GM12878 (cell line): ENCODE measurements around the gene TMEM235. TPM values are rescaled to one million over a fixed set of nuclear protein-coding genes. Genes with fewer than 3 reads are reported as not detected.

Source experiments
- ATAC-seq: fragments of 200-7000 bp; cut with Tn5 transposase; 3 replicates; pipeline ENCODE4 v1.9.1; 2020; ENCODE audit warnings: mild to moderate bottlenecking, moderate library complexity
- BruUV-seq: library from RNA; stranded (reverse); fragments of 400-500 nt; replicated peaks from 2 replicates; lab custom pipeline; 2021; lab: Mats Ljungman, UMichigan
- CTCF ChIA-PET: fragments of 300-600 bp; sonication (Branson Sonifier 250); formaldehyde crosslinking; extraction: SDS; loops from one replicate; lab custom pipeline; 2021; ENCODE audit warnings: inconsistent platforms; lab: Yijun Ruan, JAX
- POLR2A ChIA-PET: fragments of 350-600 bp; formaldehyde crosslinking; extraction: SDS; loops from one replicate; lab custom pipeline; 2021; ENCODE audit warnings: inconsistent platforms; lab: Charles Lee
- RAD21 ChIA-PET: fragments of 300-600 bp; sonication (Branson Sonifier 250); formaldehyde crosslinking; loops from one replicate; lab custom pipeline; 2023; ENCODE audit warnings: antibody characterized with exemption; ENCODE audit not compliant: unreplicated experiment; lab: Charles Lee
- SMC1A ChIA-PET: fragments of 300-600 bp; sonication (Branson Sonifier 250); formaldehyde crosslinking; loops from one replicate; lab custom pipeline; 2023; ENCODE audit not compliant: unreplicated experiment, uncharacterized antibody; lab: Charles Lee
- DNase-seq: peaks from one replicate; pipeline ENCODE4 v3.0.0-alpha.2; 2011; ENCODE audit warnings: low read depth, low spot score
- FAIRE-seq: peaks from 3 replicates; lab custom pipeline; 2011; peaks lifted over from hg19 to GRCh38; lab: Jason Lieb, UNC
- H2AFZ ChIP-seq: 2 replicates; pipeline ENCODE4 v1.6.0; 2011; ENCODE audit warnings: low read depth, low read length, control low read depth; ENCODE audit not compliant: control insufficient read depth
- H3K27ac ChIP-seq: 2 replicates; pipeline ENCODE4 v1.5.1; 2011; ENCODE audit warnings: control low read depth; ENCODE audit not compliant: control insufficient read depth, insufficient read depth
- H3K27me3 ChIP-seq, 2 experiments: replicated peaks in 1 of 2; 2 replicates each; pipeline versions ENCODE4 v1.6.0 to v1.6.1; 2011; ENCODE audit warnings: low read length in 1 of 2; ENCODE audit not compliant: control insufficient read depth in 2 of 2, insufficient read depth in 2 of 2
- H3K36me3 ChIP-seq, 2 experiments: 2 replicates each; pipeline ENCODE4 v1.5.1; 2011; ENCODE audit warnings: low read length in 1 of 2; ENCODE audit not compliant: control insufficient read depth in 2 of 2, insufficient read depth in 2 of 2
- H3K4me1 ChIP-seq: 2 replicates; pipeline ENCODE4 v1.6.1; 2011; ENCODE audit warnings: mild to moderate bottlenecking, low read length, moderate library complexity, mixed read lengths; ENCODE audit not compliant: control insufficient read depth, insufficient read depth
- H3K4me2 ChIP-seq: 2 replicates; pipeline ENCODE4 v1.6.0; 2011; ENCODE audit warnings: control low read depth; ENCODE audit not compliant: control insufficient read depth, insufficient read depth
- H3K4me3 ChIP-seq: fragments of 200-600 bp; sonication (generic); 2 replicates; pipeline ENCODE4 v1.5.1; 2016
- H3K79me2 ChIP-seq: 2 replicates; pipeline ENCODE4 v1.6.0; 2011; ENCODE audit warnings: low read length; ENCODE audit not compliant: control insufficient read depth, insufficient read depth
- H3K9ac ChIP-seq: 2 replicates; pipeline ENCODE4 v1.8.0; 2011; ENCODE audit warnings: low read length, control low read depth, mixed read lengths; ENCODE audit not compliant: control insufficient read depth, insufficient read depth
- H3K9me3 ChIP-seq: replicated peaks from 3 replicates; pipeline ENCODE4 v1.5.1; 2011; ENCODE audit warnings: mild to moderate bottlenecking, low read length; ENCODE audit not compliant: control insufficient read depth, insufficient read depth
- H4K20me1 ChIP-seq: 2 replicates; pipeline ENCODE4 v1.6.0; 2011; ENCODE audit not compliant: control insufficient read depth, insufficient read depth
- E2F4 ChIP-seq: IDR thresholded peaks from 2 replicates; pipeline ENCODE4 v1.6.1; 2012; ENCODE audit warnings: low read depth, low read length, improper control_type of control experiment
- MAX ChIP-seq: IDR thresholded peaks from 2 replicates; pipeline ENCODE4 v1.6.1; 2012; ENCODE audit warnings: low read depth, low read length, improper control_type of control experiment
- MEF2B ChIP-seq: fragments of 450-650 bp; IDR thresholded peaks from 2 replicates; pipeline ENCODE4 v1.6.1; 2018; ENCODE audit warnings: mild to moderate bottlenecking, moderate library complexity; ENCODE audit not compliant: partially characterized antibody, poor library complexity, severe bottlenecking
- MTA2 ChIP-seq: fragments of 450-650 bp; IDR thresholded peaks from 2 replicates; pipeline ENCODE4 v1.6.1; 2016; ENCODE audit warnings: low read depth, mild to moderate bottlenecking, moderate library complexity
- MXI1 ChIP-seq: fragments of 150-350 bp; IDR thresholded peaks from 2 replicates; pipeline ENCODE4 v1.6.1; 2011; ENCODE audit warnings: low read depth, mild to moderate bottlenecking, inconsistent platforms, low read length, improper control_type of control experiment
- NR2C1 ChIP-seq: fragments of 450-650 bp; IDR thresholded peaks from 2 replicates; pipeline ENCODE4 v1.6.1; 2017; ENCODE audit warnings: antibody characterized with exemption, mild to moderate bottlenecking, moderate library complexity
- POU2F2 ChIP-seq: IDR thresholded peaks from 3 replicates; pipeline ENCODE4 v1.6.1; 2011; ENCODE audit warnings: low read depth, mild to moderate bottlenecking, low read length, borderline replicate concordance
- RAD21 ChIP-seq: IDR thresholded peaks from 2 replicates; pipeline ENCODE4 v1.6.1; 2011; ENCODE audit warnings: mild to moderate bottlenecking, low read depth, low read length, moderate library complexity; ENCODE audit not compliant: insufficient read depth
- RB1 ChIP-seq: fragments of 450-650 bp; formaldehyde crosslinking; IDR thresholded peaks from 2 replicates; pipeline ENCODE4 v1.6.1; 2017; ENCODE audit warnings: mild to moderate bottlenecking, borderline replicate concordance
- RCOR1 ChIP-seq: conservative IDR thresholded peaks from 2 replicates; pipeline ENCODE4 v1.6.1; 2012; ENCODE audit warnings: low read depth, low read length, improper control_type of control experiment
- SIN3A ChIP-seq: IDR thresholded peaks from 2 replicates; pipeline ENCODE4 v1.6.1; 2012; ENCODE audit warnings: low read depth, low read length, improper control_type of control experiment
- SMARCA5 ChIP-seq: fragments of 450-650 bp; IDR thresholded peaks from 2 replicates; pipeline ENCODE4 v1.6.1; 2017; ENCODE audit warnings: mild to moderate bottlenecking
- SP1 ChIP-seq: IDR thresholded peaks from one replicate; pipeline ENCODE4 v1.6.1; 2011; ENCODE audit warnings: low read depth, low read length
- SREBF2 ChIP-seq: IDR thresholded peaks from 2 replicates; pipeline ENCODE4 v1.6.1; 2012; ENCODE audit warnings: mild to moderate bottlenecking, low read length
- ZNF24 ChIP-seq: fragments of 450-650 bp; IDR thresholded peaks from 2 replicates; pipeline ENCODE4 v1.6.1; 2017; ENCODE audit warnings: antibody characterized with exemption, mild to moderate bottlenecking
- ZNF592 ChIP-seq: fragments of 450-650 bp; IDR thresholded peaks from 2 replicates; pipeline ENCODE4 v1.6.1; 2017; ENCODE audit warnings: mild to moderate bottlenecking, moderate library complexity
- WGBS: methylation state at CpG from one replicate; pipeline ENCODE4 v1.1.6; 2016; ENCODE audit warnings: low lambda C conversion rate; ENCODE audit not compliant: insufficient replicate concordance, insufficient coverage; ENCODE audit errors: missing lambda C conversion rate; 5-methylcytosine and 5-hydroxymethylcytosine counted together
- in situ Hi-C: fragments of 300-500 bp; cut with MboI; formaldehyde crosslinking; loops from 9 replicates; pipeline ENCODE4 v1.14.3; 2018; ENCODE audit warnings: mixed read lengths
- intact Hi-C: fragments of 100-400 bp; cut with micrococcal nuclease; formaldehyde crosslinking; loops from one replicate; pipeline ENCODE4 v1.14.2; 2022; ENCODE audit not compliant: unreplicated experiment
- polyA plus RNA-seq, 11 experiments: library from polyadenylated mRNA; depleted of rRNA in 4 of 11; unstranded in 6 of 11; stranded (reverse) in 5 of 11; fragments of >200 nt; fragmentation: Nextera tagmentation in 4 of 11; fragmentation: Illumina TruSeq in 1 of 11; extraction: Ambion mirVana in 4 of 11; extraction: Trizol in 1 of 11; gene quantifications; 1 replicate in 1 of 11; 2 replicates in 10 of 11; pipeline versions ENCODE4 v1.2.1 to v1.2.3, GENCODE V29; 2011 to 2016; ENCODE audit warnings: inconsistent platforms in 2 of 11, missing spikeins in 2 of 11, low read depth in 1 of 11
- total RNA-seq, 4 experiments: library from RNA; depleted of rRNA in 3 of 4; stranded (reverse); fragments of >200 nt in 3 of 4; fragmentation: Illumina TruSeq in 1 of 4; extraction: Trizol in 1 of 4; gene quantifications; 2 replicates each; pipeline versions ENCODE4 v1.2.1 to v1.2.3, GENCODE V29; 2013 to 2021

TMEM235 gene
- total and polyA plus RNA-seq, 10 of the 15 experiments (the other 5 are each of a cell fraction or from before 2014, with no cell fraction given) = not detected

- in situ Hi-C loops (no loop called here), intact Hi-C loops (loop anchor here (1.0 to 5.0 kb wide), 5 partner anchors 64 to 230 kb away; partner anchors contain the start of genes AFMID and TK1)
- ATAC-seq (peak; percentile 87), DNase-seq (no peak), FAIRE-seq (peak; percentile 84)
- Histone ChIP-seq H3K9ac (no peak overlapping the region), H3K4me3 (no peak overlapping the region), H3K4me1 (peaks cover 29% of the 10 kb centered on the region), H3K9me3 (no peaks in the 10 kb centered on the region), H4K20me1 (no peaks in the 10 kb centered on the region), H3K4me2 (peak overlapping the region; percentile 65), H3K27ac (no peak overlapping the region), H2AFZ (no peak overlapping the region), H3K36me3 (no peaks in the 10 kb centered on the region), H3K27me3 (no peaks in the 10 kb centered on the region; a peak in 1 of 4 replicates), H3K79me2 (no peaks in the 10 kb centered on the region)
- BruUV-seq = no TSS peak
- CTCF ChIA-PET = interaction anchor here (0.5 to 5.9 kb wide), 53 partner anchors 9 to 825 kb away, joined by 3 to 82 read pairs (median 4); partner anchors contain the start of genes AFMID, BIRC5, SOCS3 and TK1
- POLR2A ChIA-PET = interaction anchor here (0.5 to 2.1 kb wide), 6 partner anchors 9 to 232 kb away, joined by 3 to 7 read pairs (median 3); no protein-coding TSS in a partner anchor
- WGBS = 9% methylated on average over 27 of the region's 27 CpGs
- SMC1A ChIA-PET = interaction anchor here (0.6 to 4.1 kb wide), 24 partner anchors 8 to 532 kb away, joined by 3 to 47 read pairs (median 4); partner anchors contain the start of gene BIRC5
- RAD21 ChIA-PET = interaction anchor here (0.6 to 4.4 kb wide), 38 partner anchors 9 to 293 kb away, joined by 3 to 76 read pairs (median 4); partner anchors contain the start of gene TNRC6C
- TF ChIP-seq RAD21 (peak; percentile 83), SP1 (peak; percentile 34), RCOR1 (no peak), MXI1 (no peak), MTA2 (no peak), RB1 (peak; percentile 91; the same call in 1 of the 2 replicates), MEF2B (no peak), ZNF24 (no peak), E2F4 (no peak), NR2C1 (no peak), POU2F2 (peak; percentile 66; the same call in 1 of the 3 replicates), SMARCA5 (peak; percentile 96), SIN3A (no peak), ZNF592 (peak; percentile 93), SREBF2 (no peak), MAX (no peak)
Observed at GRCh38 chr17:78250891-78251772, 19.7 kb downstream of the TMEM235 start.
